ENCODE data around the gene ASB15.
"Not testable (repeated sequence)": the region's sequence is repeated elsewhere in the genome, so short reads cannot be mapped to it uniquely, and the experiment has no call there.

Gene ASB15

DNA sequence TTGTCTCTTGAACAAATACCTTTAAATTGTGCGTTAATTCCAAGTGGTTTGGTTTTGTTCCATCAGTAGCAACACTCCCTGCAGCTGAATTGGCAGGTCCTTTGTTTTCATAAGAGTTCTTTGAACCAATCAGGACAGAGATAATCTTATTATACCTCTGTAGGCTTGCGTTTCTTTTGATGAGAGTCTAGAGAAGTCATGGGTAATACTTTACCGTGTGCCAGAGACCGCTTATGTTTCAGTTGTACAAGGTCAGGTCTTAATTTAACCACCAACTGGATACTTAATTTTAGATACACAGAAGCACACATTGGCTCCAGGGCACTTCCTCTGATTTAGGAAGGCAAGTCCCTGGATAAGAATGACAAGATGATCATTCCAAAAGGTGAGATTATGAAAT is at the start of gene ASB15:
ASB15 (plus strand) TSS at position 292 of the 400 bp plus-strand sequence. CDS start 12,682 bp downstream, outside the sequence.
- in situ Hi-C loops (cut with MboI; ENCODE audit: low sequenced_read_pairs), result no loop called here

DNA sequence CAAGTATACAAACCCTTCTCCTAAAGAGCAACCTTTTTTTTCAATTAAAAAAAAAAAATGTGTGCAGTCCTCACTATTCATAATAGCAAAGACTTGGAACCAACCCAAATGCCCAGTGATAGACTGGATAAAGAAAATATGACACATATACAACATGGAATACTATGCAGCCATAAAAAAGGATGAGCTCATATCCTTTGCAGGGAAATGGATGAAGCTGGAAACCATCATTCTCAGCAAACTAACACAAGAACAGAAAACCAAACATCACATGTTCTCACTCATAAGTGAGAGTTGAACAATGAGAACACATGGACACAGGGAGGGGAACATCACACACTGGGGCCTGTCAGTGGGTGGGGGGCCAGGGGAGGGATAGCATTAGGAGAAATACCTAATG is 49.5 kb upstream of the ASB15 start:
- in situ Hi-C loops (cut with MboI; ENCODE audit: low sequenced_read_pairs), result not testable (repeated sequence)

- in situ Hi-C loops (cut with MboI; ENCODE audit: low sequenced_read_pairs), result no loop called here
Measured at GRCh38 chr7:123552641-123553040, 49.0 kb upstream of the ASB15 start.

GRCh38 chr7:123553159-123553558 is 48.5 kb upstream of the ASB15 start:
- in situ Hi-C loops (cut with MboI; ENCODE audit: low sequenced_read_pairs), result no loop called here

DNA sequence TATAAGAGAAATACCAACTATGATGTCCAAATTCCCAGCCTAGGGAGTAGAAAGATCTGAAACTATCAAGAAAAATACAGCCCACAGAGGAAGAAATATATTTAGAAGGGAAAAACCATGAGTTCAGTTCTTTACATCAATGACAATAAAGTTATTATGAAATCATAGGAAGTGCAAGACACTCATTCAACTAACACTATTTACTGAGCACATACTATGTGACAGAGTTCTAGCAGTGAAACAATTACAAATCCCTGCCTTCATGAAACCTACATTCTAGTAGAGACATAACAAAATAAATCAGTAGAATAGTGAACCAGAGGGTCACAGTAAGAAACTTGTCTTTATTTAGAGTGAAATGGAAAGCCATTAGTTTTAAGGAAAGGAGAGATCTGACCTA is 46.1 kb upstream of the ASB15 start:
- in situ Hi-C loops (cut with MboI; ENCODE audit: low sequenced_read_pairs), result no loop called here

DNA sequence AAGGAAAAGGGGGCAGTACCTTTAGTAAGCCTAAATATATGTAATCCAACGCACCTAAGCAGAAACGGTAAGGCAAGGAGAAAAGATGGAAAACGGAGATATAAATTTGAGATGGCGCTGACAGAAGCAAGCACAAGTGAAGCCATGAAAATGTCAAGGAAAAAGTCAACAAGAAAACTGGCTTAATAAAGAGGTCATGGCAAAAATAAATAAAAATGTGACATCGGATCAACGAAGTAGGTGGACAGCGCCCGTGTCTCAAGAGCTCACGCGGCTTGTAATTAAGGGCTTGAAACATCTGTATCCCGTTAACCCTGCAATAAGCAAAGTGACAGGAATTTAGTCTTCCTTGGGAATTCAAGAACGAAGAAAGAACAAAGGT is 44.6 kb upstream of the ASB15 start:
- in situ Hi-C loops (cut with MboI; ENCODE audit: low sequenced_read_pairs), result no loop called here

- in situ Hi-C loops (cut with MboI; ENCODE audit: low sequenced_read_pairs), result no loop called here
Measured at GRCh38 chr7:123557398-123558288, 44.0 kb upstream of the ASB15 start, which contains the start of gene NDUFA5. NDUFA5 (minus strand) TSS chr7:123557818; CDS start chr7:123557795, 23 bp downstream.

DNA sequence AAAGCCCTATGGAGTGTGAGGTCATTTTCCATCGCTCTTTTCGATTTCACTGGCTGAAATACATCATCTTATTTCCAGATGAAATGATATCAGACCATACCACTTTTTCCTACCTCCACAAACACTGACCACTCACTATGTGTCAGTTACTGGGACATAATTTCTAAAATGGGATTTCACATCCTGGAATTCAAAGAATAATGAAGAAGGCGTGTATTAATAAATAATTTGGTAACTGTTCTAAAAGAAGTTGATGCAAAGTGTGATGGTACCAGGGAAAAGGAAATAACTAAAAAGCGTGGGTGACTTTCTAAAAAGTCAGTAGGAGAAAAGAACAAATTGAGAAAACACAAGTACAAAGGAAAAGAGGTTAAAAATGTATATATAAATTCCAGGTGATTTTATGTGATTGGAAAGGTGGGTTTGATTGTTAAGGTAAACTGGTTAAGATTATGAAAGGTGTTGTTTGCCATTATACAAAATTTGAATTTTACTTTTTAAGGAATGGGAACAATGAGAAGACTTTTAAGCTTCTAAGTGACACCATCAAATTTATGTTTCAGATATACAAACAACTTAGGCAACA is 43.2 kb upstream of the ASB15 start:
- in situ Hi-C loops (cut with MboI; ENCODE audit: low sequenced_read_pairs), result no loop called here

- in situ Hi-C loops (cut with MboI; ENCODE audit: low sequenced_read_pairs), result no loop called here
Measured at GRCh38 chr7:123562121-123562520, 39.5 kb upstream of the ASB15 start.

DNA sequence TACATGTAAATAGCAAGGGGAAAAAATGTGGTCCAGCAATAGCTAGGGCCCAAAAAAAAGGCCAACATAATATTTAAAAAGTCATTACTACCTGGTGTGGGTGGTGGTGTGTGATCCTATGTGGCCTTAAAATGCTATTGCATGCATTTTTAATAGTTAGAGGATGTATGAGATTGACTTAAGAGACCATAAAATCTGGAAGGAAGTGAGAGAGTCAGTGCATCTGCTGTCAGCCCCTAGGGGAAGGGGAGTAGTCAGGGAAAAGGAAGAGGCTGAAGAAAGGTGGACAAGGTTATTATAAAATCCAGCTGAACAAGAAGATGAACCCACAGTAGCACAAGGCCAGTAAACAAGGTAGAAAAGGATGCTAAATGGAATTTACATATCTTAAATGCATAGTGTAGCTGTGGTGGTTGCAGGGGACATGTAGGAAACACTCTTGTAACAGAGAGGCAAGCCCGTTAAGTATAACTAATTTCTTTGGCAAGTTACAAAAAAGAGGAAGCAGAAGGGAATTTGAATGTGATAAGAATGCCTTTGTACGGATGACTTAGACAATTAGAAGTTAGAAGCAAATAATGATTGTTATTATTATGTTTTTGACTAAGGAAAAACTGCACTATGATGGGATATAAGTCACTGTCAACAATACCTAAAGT is 32.1 kb upstream of the ASB15 start:
- in situ Hi-C loops (cut with MboI; ENCODE audit: low sequenced_read_pairs), result no loop called here

DNA sequence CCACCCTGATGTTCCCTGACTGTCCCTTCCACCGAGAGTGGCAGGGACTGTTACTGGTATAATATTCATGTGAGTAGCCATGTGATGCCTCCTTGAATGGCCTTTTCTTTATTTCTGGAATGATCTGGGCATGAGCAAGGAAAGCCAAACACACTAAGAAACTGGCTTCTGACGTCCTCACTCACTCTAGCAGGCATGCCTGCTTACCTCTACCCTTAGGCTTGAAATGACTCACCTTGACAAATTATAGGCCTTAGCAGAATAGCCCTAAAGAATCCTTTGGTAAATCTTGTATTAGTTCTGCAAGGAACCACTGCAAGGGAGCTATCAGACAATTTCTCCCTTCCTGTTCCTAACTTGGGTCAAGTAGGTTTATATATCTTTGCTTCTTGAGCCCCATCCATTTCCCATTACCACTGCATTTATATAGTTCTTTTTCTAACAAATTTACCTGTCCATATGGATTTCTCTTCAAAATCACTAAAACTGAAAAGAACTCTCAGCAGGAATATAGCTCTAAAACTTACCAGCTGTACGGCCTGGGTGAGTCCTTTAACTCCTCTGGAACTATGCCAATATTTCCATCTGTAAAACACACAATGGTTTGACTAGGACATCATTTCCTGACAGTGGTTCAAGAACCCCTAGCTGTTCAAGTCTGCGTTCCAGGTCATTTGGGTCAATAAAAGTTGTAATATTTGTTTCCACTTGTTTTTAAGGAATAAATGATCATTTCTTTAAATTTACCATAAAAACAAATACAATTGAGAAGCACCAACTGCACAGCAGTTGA is 31.0 kb upstream of the ASB15 start:
- in situ Hi-C loops (cut with MboI; ENCODE audit: low sequenced_read_pairs), result no loop called here

- in situ Hi-C loops (cut with MboI; ENCODE audit: low sequenced_read_pairs), result no loop called here
Measured at GRCh38 chr7:123571187-123571586, 30.4 kb upstream of the ASB15 start.

DNA sequence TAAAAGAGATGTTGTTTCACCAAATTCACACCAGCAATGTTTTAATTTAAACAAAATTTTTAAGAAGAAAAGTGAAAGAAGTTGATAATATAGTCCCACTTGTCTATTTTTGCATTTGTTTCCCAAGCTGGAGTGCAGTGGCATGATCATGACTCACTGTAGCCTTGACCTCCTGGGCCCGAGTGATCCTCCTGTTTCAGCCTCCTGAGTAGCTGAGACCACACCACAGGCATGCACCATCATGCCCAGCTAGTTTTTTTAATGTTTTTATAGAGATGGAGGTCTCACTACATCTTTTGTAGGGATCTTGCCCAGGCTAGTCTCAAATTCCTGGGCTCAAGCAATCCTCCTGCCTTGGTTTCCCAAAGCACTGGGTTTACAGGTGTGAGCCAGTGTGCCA is 29.9 kb upstream of the ASB15 start:
- in situ Hi-C loops (cut with MboI; ENCODE audit: low sequenced_read_pairs), result no loop called here

DNA sequence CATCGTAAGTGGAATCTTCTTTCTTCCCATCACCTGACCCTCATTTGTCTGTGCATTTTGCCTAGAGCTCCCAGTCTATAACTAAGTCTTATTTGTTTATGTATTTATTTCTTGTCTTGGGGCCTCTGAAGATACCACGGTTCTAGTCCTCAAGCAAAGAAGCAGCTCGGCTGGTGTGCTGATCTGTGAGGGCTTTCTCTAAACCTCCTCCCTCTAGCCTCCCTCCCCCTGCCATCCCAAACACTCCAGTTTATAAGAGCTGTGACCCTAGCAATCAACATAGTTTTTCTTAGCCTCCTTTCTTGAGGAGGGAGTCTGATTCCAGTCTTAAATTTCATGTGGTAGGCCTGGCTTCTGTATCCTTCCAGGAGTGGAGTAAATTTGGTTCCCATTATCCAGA is 28.3 kb upstream of the ASB15 start:
- in situ Hi-C loops (cut with MboI; ENCODE audit: low sequenced_read_pairs), result no loop called here

- in situ Hi-C loops (cut with MboI; ENCODE audit: low sequenced_read_pairs), result no loop called here
Measured at GRCh38 chr7:123573896-123574467, 27.6 kb upstream of the ASB15 start.

DNA sequence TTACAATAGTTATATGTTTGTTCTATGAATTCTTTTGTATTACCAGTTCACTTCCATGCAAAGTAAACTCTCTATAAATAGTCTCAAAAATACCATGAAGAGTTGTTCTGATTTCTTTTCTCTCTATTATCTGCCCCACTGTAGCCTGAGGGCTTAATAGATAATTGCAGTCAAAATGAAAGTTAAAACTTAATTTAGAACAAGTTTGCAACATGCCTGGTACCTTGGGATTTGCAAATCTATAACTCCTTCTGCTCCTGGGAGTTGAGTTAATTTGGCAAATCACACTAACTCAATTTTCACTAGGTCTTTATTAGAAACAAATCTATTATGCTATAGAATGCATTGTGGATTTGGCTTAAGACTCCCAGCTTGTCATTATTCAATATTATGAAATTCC is 22.2 kb upstream of the ASB15 start:
- in situ Hi-C loops (cut with MboI; ENCODE audit: low sequenced_read_pairs), result no loop called here

DNA sequence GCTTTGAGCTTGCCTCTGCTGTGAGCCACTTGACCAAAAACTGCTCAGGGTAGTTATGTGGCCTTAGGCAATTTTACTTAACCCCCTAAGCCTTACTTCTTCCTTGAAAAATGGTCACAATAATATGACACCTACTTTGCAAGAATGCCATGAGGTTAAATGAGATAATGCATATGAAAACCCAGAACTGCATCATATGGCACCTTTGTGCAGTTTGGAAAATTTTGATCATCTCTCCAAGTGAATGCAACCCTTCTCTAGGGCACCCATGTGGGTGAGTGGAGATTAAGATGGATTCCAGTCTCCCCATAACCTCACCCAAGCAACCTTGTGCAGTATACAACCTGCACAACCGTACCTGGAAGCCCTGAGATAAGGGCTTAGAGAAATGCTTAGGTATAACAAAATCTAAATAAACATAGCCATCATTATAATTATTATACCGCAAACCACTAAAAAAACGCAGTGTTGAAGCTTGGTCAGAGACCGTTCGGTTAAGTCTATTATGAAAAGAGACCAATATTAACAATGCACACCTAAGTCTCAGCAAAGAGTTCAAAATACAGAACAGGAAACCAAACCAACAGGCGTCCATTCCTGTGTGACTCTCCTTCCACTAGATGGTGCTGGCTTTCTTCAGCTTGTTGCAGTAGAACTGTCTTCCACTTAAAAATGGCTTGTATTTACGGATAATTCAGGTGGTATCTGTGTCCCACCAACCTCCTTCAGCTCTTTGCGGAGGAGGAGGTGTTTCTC is 21.0 kb upstream of the ASB15 start:
- in situ Hi-C loops (cut with MboI; ENCODE audit: low sequenced_read_pairs), result no loop called here

DNA sequence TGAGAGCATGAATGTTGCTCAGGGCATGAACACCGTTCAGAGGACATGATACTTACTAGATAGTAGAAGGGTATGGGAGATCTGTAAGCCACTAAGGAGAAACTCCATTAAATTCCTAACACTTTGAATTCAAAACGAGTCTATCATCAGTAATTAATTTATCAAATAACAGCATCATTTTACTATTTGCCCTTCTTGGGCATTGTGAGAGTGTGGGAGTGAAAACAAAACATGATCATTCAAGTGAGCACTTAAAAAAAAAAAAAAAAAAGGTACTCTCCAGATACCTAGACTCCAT is 20.5 kb upstream of the ASB15 start:
- in situ Hi-C loops (cut with MboI; ENCODE audit: low sequenced_read_pairs), result no loop called here

GRCh38 chr7:123583821-123584220 is 17.8 kb upstream of the ASB15 start:
- in situ Hi-C loops (cut with MboI; ENCODE audit: low sequenced_read_pairs), result no loop called here

GRCh38 chr7:123588376-123588775 is 13.2 kb upstream of the ASB15 start:
- in situ Hi-C loops (cut with MboI; ENCODE audit: low sequenced_read_pairs), result no loop called here
